SK-N-SH (cell line): ENCODE results near the gene G2E3. TPM values are rescaled to one million over a fixed set of nuclear protein-coding genes. Genes with fewer than 3 reads are reported as not detected.

Experiments used
- EP300 ChIP-seq, 2 experiments: IDR thresholded peaks; 2 replicates each; pipeline versions ENCODE4 v1.4.0 to v1.6.1; 2012; ENCODE audit warnings: borderline replicate concordance in 1 of 2, low read depth in 1 of 2, low read length in 1 of 2
- EZH2phosphoT487 ChIP-seq: fragments of 200-600 bp; sonication (generic); IDR thresholded peaks from 2 replicates; pipeline ENCODE4 v1.6.1; 2017; ENCODE audit warnings: low read depth, mixed run types, mild to moderate bottlenecking, antibody characterized with exemption, moderate library complexity, borderline replicate concordance
- FOSL2 ChIP-seq: IDR thresholded peaks from 2 replicates; pipeline ENCODE4 v1.4.0; 2012; ENCODE audit warnings: low read depth, mild to moderate bottlenecking, moderate library complexity, borderline replicate concordance
- FOXJ3 ChIP-seq: sonication (generic); formaldehyde crosslinking; IDR thresholded peaks from 2 replicates; pipeline ENCODE4 v1.5.1; 2020; ENCODE audit warnings: mild to moderate bottlenecking, missing genetic modification reagents
- FOXM1 ChIP-seq: IDR thresholded peaks from 2 replicates; pipeline ENCODE4 v1.4.0; 2012; ENCODE audit warnings: low read depth, mild to moderate bottlenecking
- GABPA ChIP-seq: IDR thresholded peaks from 2 replicates; pipeline ENCODE4 v1.4.0; 2012; ENCODE audit warnings: low read depth, mild to moderate bottlenecking
- MEF2A ChIP-seq: IDR thresholded peaks from 2 replicates; pipeline ENCODE4 v1.4.0; 2012; ENCODE audit warnings: low read depth, borderline replicate concordance
- MXI1 ChIP-seq: IDR thresholded peaks from 2 replicates; pipeline ENCODE4 v1.6.1; 2012; ENCODE audit warnings: mild to moderate bottlenecking, low read depth, low read length, improper control_type of control experiment
- NFIC ChIP-seq: IDR thresholded peaks from 2 replicates; pipeline ENCODE4 v1.4.0; 2012; ENCODE audit warnings: borderline replicate concordance
- NRF1 ChIP-seq: IDR thresholded peaks from 2 replicates; pipeline ENCODE4 v1.6.1; 2012; ENCODE audit warnings: low read depth, mild to moderate bottlenecking, low read length
- POLR2AphosphoS5 ChIP-seq: IDR thresholded peaks from 2 replicates; pipeline ENCODE4 v1.6.1; 2012; ENCODE audit warnings: low read depth, low read length
- RAD21 ChIP-seq: IDR thresholded peaks from 2 replicates; pipeline ENCODE4 v1.6.1; 2012; ENCODE audit warnings: mild to moderate bottlenecking, low read length
- RXRA ChIP-seq: IDR thresholded peaks from 2 replicates; pipeline ENCODE4 v1.4.0; 2012; ENCODE audit warnings: low read depth, mild to moderate bottlenecking, borderline replicate concordance
- TAF1 ChIP-seq: IDR thresholded peaks from 2 replicates; pipeline ENCODE4 v1.6.1; 2012; ENCODE audit warnings: low read depth, mild to moderate bottlenecking, low read length, moderate library complexity, borderline replicate concordance
- USF1 ChIP-seq: IDR thresholded peaks from 2 replicates; pipeline ENCODE4 v1.4.0; 2012; ENCODE audit warnings: low read depth, borderline replicate concordance
- USF2 ChIP-seq: fragments of 150-350 bp; IDR thresholded peaks from 2 replicates; pipeline ENCODE4 v1.6.1; 2017; ENCODE audit warnings: antibody characterized with exemption, low read length, low read depth, borderline replicate concordance
- YY1 ChIP-seq: IDR thresholded peaks from 2 replicates; pipeline ENCODE4 v1.4.0; 2012; ENCODE audit warnings: low read depth, mild to moderate bottlenecking
- polyA plus RNA-seq, 3 experiments: library from polyadenylated mRNA; depleted of rRNA; stranded (reverse); fragments of >200 nt; gene quantifications; 2 replicates each; pipeline ENCODE4 v1.2.3, GENCODE V29; 2012
- TF ChIP-seq, protein P1 (sequence below): fragments of 200-600 bp; sonication (generic); IDR thresholded peaks from 2 replicates; pipeline ENCODE4 v1.6.1; 2017; ENCODE audit warnings: antibody characterized with exemption, mild to moderate bottlenecking, moderate library complexity
- TF ChIP-seq, protein P2 (sequence below): IDR thresholded peaks from 2 replicates; pipeline ENCODE4 v1.4.0; 2012; ENCODE audit warnings: low read depth
- TF ChIP-seq, protein P3 (sequence below): IDR thresholded peaks from 2 replicates; pipeline ENCODE4; 2012
- TF ChIP-seq, protein P4 (sequence below): IDR thresholded peaks from 2 replicates; pipeline ENCODE4 v1.4.0; 2012; ENCODE audit warnings: low read depth, borderline replicate concordance

Gene G2E3
- polyA plus RNA-seq, 1 of the 3 experiments (the other 2 are of a cell fraction), result 2.9 TPM

DNA sequence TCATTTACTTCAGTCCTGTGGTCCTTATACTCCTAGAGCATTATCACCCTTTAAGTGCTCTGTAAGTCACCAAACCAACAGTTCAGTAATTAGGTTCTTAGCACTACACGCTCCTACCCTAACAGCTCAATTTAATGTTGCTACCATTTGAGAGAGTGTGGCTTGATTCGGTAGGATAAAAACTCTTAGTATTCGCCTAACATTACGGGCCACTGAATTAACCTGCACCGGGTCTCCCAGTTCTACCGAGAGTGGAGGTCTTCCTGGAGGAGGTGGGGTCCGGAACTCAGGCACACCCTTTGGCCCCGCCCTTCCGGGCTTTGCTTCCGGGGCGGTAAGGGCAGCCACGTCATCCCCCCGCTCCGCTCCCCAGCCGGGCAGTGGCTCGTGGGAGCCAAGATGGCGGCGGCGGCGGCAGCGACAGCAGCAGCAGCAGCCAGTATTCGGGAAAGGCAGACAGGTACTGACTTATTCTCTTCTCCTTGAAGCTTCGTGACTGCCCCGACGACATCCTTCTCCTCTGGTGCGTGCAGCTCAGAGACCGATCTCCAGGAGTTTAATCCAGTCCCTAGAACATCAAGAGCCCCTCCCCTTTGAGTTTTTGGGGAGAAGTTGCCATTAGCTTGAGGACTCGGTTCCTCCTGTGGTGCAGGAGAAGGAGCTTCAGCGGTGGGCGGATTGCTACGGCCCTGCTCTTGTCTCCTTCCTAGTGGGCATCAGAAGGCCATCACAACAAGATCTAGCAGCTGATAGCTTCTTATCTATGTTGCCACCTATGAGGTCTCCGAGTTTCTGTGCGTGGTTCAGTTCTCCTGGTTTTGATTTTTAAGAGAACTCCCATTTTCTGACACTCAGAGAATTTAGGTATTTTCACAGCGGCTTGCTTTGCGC lies 63.2 kb downstream of the G2E3 start, which contains the start of gene SCFD1 (continued):
- TF ChIP-seq FOXJ3 (CRISPR knock-in tag), result peak; percentile 26; the same call in 1 of the 2 replicates
- no peak for TF ChIP-seq NFIC
- TF ChIP-seq GABPA, result peak; percentile 91
- peak; percentile 45; the same call in 1 of the 2 replicates for TF ChIP-seq USF1
- no peak for TF ChIP-seq NRF1
- TF ChIP-seq MEF2A, result no peak
- TF ChIP-seq MXI1, result peak; percentile 81
- TF ChIP-seq FOSL2, result peak; percentile 57; the same call in 1 of the 2 replicates
- TF ChIP-seq YY1, result peak; percentile 98
- TF ChIP-seq FOXM1, result no peak
- TF ChIP-seq, protein P1, sequence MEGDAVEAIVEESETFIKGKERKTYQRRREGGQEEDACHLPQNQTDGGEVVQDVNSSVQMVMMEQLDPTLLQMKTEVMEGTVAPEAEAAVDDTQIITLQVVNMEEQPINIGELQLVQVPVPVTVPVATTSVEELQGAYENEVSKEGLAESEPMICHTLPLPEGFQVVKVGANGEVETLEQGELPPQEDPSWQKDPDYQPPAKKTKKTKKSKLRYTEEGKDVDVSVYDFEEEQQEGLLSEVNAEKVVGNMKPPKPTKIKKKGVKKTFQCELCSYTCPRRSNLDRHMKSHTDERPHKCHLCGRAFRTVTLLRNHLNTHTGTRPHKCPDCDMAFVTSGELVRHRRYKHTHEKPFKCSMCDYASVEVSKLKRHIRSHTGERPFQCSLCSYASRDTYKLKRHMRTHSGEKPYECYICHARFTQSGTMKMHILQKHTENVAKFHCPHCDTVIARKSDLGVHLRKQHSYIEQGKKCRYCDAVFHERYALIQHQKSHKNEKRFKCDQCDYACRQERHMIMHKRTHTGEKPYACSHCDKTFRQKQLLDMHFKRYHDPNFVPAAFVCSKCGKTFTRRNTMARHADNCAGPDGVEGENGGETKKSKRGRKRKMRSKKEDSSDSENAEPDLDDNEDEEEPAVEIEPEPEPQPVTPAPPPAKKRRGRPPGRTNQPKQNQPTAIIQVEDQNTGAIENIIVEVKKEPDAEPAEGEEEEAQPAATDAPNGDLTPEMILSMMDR, result no peak
- TF ChIP-seq, protein P2, sequence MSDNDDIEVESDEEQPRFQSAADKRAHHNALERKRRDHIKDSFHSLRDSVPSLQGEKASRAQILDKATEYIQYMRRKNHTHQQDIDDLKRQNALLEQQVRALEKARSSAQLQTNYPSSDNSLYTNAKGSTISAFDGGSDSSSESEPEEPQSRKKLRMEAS, result peak; percentile 90
- no peak for TF ChIP-seq USF2
- peak; percentile 97 for TF ChIP-seq TAF1
- TF ChIP-seq EP300 (IDR thresholded peaks at IDR 0.05; ENCODE audit: borderline replicate concordance in 1 of 2, low read depth in 1 of 2, low read length in 1 of 2), result peak in 1 of 2 experiments; percentile 10; a peak in 1 of 4 replicates
- TF ChIP-seq RXRA, result no peak
- no peak for TF ChIP-seq RAD21
- no peak for TF ChIP-seq EZH2phosphoT487
- TF ChIP-seq, protein P3, sequence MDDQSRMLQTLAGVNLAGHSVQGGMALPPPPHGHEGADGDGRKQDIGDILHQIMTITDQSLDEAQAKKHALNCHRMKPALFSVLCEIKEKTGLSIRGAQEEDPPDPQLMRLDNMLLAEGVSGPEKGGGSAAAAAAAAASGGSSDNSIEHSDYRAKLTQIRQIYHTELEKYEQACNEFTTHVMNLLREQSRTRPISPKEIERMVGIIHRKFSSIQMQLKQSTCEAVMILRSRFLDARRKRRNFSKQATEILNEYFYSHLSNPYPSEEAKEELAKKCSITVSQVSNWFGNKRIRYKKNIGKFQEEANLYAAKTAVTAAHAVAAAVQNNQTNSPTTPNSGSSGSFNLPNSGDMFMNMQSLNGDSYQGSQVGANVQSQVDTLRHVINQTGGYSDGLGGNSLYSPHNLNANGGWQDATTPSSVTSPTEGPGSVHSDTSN, result peak; percentile 61
- TF ChIP-seq POLR2AphosphoS5, result peak; percentile 98
- TF ChIP-seq, protein P4, sequence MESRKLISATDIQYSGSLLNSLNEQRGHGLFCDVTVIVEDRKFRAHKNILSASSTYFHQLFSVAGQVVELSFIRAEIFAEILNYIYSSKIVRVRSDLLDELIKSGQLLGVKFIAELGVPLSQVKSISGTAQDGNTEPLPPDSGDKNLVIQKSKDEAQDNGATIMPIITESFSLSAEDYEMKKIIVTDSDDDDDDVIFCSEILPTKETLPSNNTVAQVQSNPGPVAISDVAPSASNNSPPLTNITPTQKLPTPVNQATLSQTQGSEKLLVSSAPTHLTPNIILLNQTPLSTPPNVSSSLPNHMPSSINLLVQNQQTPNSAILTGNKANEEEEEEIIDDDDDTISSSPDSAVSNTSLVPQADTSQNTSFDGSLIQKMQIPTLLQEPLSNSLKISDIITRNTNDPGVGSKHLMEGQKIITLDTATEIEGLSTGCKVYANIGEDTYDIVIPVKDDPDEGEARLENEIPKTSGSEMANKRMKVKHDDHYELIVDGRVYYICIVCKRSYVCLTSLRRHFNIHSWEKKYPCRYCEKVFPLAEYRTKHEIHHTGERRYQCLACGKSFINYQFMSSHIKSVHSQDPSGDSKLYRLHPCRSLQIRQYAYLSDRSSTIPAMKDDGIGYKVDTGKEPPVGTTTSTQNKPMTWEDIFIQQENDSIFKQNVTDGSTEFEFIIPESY, result peak; percentile 44; the same call in 1 of the 2 replicates
- TF ChIP-seq, all 33 proteins: peak for 19
